Activated naive CD4-positive, alpha-beta T cell treated with anti-CD3 and anti-CD28 coated beads for 36 hours (primary cell): ENCODE measurements around the gene GJB1. TPM values are rescaled to one million over a fixed set of nuclear protein-coding genes. Genes with fewer than 3 reads are reported as not detected.

ENCODE experiments used
- total RNA-seq, 2 experiments: library from RNA; stranded (reverse); gene quantifications; one replicate each; pipeline ENCODE4 v1.2.3, GENCODE V29; 2021

GJB1 gene
- total RNA-seq, 2 experiments from 2014 or later, result not detected

Other genes starting within 250 kb of the GJB1 start
- gene SNX12, start 154.9 kb upstream of the GJB1 start, total RNA-seq, result 10 to 100 TPM; 32.9 to 35.2 TPM
- 1 to 10 TPM; 7.9 to 8.9 TPM for gene FOXO4, start 127.4 kb upstream of the GJB1 start, total RNA-seq
- 10 to 100 TPM in 1 of 2 experiments, 1 to 10 TPM in 1; 7.7 to 11.3 TPM for gene CXorf65, start 116.5 kb upstream of the GJB1 start, total RNA-seq
- 100 to 1,000 TPM; 144 to 148 TPM for gene IL2RG, start 111.6 kb upstream of the GJB1 start, total RNA-seq
- 10 to 100 TPM; 43.5 to 43.6 TPM for gene MED12, start 104.6 kb upstream of the GJB1 start, total RNA-seq
- under 1 TPM; 0.60 to 0.81 TPM for gene NLGN3, start 78.4 kb upstream of the GJB1 start, total RNA-seq
- 1 to 10 TPM; 7.7 to 8.2 TPM for gene ZMYM3, start 30.9 kb downstream of the GJB1 start, total RNA-seq
- gene NONO, start 60.4 kb downstream of the GJB1 start, total RNA-seq, result 100 to 1,000 TPM; 490 to 531 TPM
- gene ITGB1BP2, start 78.5 kb downstream of the GJB1 start, total RNA-seq, result 1 to 10 TPM; 4.4 to 5.1 TPM
- gene TAF1, start 143.1 kb downstream of the GJB1 start, total RNA-seq, result 10 to 100 TPM; 24.0 to 27.2 TPM